ENCODE data around the gene CAMKK1.
A peak's percentile ranks its signal among the peaks of the same experiment; 100 is the strongest.

The CAMKK1 gene

DNA sequence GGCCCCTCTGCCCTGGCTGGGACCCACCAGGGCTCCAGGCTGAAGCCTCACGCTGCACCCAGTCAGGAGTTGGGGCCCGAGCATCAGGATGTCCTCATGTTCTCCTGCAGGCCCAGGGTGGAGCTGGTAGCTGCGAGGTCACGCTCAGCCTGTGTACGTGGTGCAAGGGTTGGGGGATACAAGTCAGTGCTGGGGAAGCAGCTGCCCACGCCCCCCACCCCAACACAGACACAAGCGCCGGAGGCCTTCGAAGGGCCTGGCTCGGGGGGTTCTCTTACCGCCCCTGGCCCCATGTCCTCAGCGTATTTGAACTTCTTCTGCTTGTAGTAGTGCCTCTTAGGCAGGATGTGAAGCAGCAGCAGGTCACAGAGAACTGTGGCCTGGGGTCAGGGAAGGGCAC is 4.9 kb upstream of the CAMKK1 start:
- DNase-seq (ENCODE audit: low read depth in 2 of 2, low spot score in 1 of 2): no peak

DNA sequence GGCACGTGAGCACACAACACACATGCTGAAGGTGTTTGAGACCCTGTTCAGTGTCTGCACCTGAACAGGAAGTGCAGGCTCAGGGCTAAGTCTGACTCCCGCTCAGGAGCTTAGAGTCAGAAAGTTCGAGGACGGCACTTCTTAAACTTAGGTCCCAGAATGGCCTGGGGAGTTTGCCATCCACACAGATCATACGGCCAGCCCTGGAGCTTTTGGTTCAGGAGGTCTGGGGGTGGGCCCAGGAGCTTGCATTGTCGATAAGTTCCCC is 4.0 kb upstream of the CAMKK1 start:
- DNase-seq (ENCODE audit: low read depth in 2 of 2, low spot score in 1 of 2): no peak

DNA sequence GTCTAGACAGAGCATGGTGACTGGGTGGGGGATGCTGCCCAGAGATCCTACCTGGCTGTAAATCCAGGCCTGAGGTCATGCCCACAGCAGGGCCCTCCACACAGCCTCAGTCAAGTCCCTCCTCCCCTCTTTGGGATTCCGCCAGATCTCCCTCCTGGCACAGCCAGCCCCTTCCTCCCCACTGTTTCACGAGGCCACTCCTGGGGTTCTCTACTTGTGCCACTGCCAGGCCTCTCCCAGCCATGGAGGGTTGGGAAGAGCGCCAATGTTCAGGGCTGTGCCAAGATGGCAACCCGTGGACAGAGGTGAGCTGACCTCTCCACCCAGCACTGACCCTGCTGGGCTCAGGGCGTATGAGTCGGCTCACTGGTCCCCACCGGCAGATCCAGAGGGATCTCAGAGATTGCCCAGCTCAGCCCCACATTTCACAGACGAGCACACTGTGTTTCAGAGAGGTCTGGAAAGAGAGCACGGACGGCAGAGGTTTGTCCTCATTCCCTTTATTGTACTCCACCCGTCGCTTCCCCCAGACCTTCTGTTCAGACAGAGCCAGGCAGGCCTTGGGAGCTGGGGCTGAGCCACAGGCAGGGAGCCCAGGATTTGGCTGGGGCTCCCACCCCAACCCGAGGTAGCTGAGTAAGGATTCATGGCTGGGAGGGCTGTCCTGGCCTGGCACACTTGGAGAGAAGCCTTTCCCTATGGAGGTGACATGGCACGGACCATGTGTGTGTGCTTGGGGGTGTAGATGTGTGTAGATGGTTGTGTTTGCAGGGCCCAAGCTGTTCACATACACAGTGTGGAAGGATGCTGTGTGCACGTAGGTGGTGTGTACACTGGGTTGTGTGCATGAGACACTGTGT is 3.5 kb upstream of the CAMKK1 start:
- DNase-seq (ENCODE audit: low read depth in 2 of 2, low spot score in 1 of 2): no peak

DNA sequence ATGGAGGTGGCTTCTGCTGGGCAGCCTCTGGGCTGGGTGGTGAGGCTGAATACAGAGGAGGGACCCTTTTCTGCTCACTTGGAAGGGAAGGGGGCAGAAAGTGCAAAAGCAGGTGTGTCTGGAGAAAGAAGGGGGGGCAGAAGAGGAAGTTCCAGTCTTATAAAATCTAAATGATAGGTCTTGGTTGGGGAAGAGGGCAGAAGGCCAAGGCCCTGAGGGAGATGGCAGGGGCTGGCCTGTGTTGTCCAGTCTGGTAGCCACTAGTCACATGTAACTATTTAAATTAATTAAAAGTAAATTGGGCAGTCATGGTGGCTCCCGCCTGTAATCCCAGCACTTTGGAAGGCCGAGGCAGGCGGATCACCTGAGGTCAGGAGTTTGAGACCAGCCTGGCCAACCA is 2.5 kb upstream of the CAMKK1 start:
- DNase-seq (ENCODE audit: low read depth in 2 of 2, low spot score in 1 of 2): no peak

DNA sequence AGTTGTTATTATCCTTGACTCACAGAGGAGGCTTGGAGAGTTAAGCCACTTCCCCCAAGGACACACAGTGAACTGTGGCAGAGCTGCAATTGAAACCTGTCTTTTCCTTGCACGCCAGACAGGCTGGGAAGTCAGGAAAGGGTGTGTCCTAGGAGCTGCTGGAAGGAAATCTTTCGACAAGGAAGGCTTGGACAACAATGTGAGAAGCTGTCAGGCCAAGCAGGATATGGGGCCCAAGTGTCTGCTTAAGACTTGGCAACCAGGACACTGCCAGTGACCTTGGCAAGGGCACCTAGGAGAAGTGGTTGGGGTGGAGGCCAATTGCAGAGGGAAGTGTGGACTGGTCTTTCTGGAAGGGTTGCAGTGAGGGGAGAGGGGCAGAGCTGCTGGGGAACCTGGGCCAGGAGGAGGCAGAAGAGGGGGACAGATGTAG is 2.1 kb upstream of the CAMKK1 start:
- no peak for DNase-seq (ENCODE audit: low read depth in 2 of 2, low spot score in 1 of 2)

DNA sequence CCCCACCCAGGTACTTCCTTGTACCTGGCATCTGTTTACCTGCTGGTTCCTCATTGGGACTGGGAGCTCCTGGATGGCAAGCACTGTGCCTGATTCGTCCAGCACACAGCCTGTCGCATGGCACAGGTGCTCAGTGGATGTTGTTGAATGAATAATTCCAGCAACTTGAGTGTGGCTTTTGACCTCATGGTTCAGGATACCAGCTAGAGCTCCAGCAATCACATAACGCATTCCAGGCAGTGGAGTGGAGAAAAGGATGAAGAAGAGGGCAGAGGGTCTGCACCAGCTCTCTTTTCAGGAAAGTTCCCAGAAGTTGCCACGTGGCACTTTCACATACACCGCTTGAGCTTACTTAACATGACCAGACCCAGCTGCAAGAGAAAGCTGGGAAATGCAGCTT is 1.3 kb upstream of the CAMKK1 start:
- DNase-seq (ENCODE audit: low read depth in 2 of 2, low spot score in 1 of 2): no peak

DNA sequence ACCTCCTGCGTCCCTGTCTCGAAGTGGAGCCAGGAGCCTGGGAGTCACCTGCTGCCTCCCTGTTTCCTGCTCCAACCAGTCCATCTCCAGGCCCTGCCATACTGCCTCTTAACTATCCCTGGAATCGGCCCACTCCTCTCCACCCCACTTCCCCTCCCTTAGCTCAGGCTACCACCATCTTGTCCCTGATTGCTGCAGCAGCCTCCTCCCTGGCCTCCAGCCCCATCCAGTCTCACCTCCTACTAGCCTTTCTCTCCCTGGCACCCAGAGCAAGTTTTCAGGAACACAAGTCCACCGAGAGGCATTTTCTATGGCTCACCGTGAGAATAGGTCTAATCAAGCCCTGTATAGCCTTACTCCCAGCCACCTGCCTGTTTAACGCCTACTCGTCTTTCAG is 865 bp upstream of the CAMKK1 start:
- no peak for DNase-seq (ENCODE audit: low read depth in 2 of 2, low spot score in 1 of 2)

DNA sequence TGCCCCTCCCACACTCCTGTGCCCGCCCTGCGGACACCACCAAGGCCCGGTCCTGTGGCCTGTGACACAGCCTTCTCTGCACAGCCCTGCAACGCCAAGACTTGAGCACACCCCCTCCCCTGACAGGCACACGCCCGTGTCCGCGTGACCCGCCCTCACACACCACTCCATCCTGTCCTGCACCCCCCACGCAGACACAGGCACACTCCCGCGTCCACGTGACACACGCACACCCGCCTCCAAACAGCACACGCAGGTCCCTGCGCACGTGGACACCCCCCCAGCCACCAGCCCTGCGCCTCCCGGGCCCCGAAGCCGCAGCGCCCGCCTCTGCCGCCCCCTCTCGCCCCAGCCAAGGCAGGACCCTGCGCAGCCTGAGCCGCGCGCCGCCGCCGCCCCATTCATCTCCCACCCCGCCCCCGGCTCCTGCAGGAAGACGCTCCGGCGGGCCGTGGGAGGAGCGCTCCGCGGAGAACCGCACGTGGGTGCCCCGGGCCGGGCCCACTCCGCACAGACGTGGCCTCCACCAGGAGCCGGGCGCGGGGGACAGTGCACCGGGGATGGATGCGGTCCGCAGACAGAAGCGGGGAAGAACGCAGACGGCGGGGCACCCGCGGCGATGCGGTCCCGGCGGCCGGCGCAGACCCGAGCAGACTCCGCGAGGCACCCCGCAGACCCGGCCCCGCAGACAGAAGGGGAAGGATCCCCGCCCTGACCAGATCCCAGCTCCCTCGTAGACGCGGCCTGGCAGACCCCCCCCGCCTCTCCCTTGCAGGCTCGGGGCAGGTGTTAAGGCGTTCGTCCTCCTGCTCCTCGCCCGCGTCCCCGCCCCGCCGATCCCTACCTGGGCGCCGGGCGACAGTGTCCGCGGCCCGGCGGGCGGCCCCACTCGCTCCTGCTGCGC is 506 bp downstream of the CAMKK1 start:
- peak in 1 of 2 donors; percentile 48 for DNase-seq (ENCODE audit: low read depth in 2 of 2, low spot score in 1 of 2)

DNA sequence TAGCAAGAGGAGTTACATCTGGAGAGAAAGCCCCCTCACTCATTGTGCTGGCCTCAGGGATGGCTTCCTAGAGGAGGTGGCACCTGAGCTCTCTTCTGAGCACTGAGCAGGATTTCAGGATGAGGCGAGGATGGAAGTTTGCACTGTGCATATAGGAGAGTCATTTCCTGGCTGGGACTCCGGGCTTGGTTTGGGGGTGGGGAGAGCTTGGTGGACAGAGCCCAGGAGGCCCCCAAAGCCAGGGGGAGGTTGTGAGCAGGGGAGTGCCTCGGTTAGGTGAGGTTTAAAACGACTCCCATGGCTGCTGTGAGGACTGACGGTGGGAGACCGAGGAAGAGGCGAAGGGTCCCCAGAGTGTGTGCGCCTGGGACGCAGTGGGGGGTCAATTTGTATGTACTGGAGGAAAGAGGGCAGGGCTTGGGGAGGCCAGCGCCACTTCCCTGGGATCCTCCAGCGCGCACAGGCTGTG is 1.2 kb downstream of the CAMKK1 start:
- DNase-seq (ENCODE audit: low read depth in 2 of 2, low spot score in 1 of 2): no peak

DNA sequence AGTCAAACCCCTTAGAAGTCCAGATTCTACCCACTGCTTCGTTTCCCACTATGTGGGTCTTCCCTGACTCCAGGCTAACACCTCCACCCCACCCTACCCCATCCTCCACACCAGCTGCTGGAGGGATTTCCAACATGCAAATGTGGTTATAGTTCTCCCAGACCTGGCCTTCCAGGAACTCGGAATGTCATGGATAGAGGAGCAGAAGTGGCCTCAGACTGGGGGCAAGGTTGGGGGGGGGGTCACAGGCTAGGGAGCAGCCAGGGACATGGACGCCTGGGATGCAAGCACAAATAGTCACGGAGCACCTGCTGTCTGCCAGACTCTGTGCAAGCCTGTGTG is 2.0 kb downstream of the CAMKK1 start:
- DNase-seq (ENCODE audit: low read depth in 2 of 2, low spot score in 1 of 2): no peak

DNA sequence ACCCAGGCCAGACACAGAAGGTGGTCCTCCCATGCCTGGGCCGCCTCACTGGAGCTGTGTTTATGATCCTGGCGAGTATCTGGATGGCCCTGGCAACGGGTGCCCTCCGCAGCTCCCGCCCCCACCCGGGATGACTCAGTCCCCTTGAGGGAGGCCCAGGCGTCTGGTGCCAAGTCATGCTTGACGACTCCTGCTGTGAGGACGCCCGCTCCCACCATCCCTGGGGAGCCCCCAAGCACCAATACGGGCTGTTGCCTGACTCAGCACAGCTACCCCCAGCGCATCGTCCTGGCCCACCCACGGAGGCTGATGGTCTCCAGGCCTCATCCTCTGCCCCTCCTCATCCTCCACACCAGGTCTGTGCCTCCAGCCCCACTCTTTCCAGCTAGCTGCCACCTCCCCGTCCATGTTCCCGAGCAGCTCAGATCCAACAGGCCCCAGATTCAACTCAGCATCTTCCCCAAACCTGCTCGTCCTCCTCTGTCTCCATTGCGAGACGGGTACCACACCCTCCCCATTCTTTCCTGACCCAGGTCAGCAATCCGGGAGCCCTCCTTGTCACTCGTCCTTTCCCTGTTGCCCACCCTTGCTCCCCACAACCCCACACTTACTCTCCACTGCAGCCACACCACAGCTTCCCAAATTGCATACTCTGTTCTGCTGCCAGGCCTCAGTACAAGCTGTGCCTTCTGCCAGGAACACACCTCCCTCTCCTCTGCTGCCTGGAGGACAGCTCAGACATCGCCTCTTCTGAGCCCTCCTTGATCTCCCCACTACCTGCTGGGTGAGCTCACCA is 2.6 kb downstream of the CAMKK1 start:
- no peak for DNase-seq (ENCODE audit: low read depth in 2 of 2, low spot score in 1 of 2)

DNA sequence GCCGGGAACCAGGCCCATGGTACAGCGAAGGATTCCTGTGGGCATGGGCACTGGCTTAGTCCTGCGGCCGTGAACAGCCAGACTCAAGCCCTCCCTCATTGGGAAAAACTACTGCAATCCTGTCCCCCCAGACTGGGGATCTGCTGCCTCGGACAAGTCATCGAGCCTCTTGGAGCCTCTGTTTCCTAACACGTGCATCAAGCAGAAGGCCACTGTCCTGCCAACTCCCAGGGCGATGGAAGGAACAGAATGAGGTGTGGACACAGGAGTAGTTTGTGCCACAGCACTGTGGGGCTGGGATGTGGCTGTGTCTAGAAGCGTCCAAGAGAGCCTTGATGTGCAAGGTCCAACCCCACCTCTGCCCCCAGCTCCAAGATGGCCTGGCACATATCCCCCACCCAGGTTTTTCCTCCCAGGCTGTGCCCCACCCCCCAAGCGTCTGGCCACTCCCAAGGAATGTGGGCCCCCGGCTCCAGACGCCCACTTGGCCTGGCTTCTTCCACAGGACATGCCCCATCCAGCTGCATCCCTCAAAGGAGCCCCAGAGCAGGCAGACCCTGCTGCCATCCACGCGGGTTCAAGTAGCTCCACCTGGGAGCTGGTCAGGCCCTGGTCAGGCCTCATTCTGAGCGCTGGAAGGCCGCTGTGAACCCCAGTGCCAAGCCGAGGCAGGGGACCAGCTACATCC is 3.4 kb downstream of the CAMKK1 start:
- no peak for DNase-seq (ENCODE audit: low read depth in 2 of 2, low spot score in 1 of 2)

DNA sequence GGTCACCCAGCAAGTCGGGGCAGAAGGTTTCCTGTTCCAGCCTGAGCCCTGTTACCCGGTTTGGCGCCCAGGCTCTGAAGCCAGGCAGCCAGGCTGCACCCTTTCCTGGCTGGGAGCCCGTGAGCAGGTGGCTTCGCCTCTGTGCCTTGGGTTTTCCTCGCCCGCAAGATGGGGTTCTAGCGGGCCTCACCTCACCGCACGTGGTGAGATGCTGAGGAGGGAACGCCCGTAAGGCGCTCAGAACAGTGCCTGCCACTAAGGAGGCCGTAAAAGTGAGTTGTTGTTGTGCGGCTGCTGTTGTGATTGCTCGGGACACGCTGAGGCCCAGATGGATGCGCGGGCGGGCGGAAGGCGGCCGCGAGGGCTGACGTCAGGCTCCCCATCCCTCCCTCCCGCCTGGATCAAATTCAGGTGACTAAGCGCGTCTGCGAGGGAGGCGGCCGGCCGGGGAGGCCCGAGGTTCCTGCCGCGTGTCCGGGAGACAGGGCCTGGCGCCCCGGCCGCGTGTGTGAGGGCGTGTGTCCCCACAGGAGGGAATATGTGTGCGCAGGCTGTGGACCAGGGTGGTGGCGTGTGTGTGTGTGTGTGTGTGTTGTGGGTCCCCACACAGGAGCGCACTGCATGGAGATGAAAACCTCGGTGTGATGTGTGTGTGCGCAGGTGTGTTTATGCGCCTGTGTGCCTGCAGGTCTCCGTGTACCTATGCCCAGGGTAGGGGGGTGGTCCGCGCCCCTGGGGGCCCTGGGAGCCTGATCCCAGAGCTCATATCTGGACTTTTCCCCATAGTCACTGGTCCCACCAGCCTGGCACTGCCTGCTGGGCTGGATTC is 4.3 kb downstream of the CAMKK1 start:
- DNase-seq (ENCODE audit: low read depth in 2 of 2, low spot score in 1 of 2): no peak

DNA sequence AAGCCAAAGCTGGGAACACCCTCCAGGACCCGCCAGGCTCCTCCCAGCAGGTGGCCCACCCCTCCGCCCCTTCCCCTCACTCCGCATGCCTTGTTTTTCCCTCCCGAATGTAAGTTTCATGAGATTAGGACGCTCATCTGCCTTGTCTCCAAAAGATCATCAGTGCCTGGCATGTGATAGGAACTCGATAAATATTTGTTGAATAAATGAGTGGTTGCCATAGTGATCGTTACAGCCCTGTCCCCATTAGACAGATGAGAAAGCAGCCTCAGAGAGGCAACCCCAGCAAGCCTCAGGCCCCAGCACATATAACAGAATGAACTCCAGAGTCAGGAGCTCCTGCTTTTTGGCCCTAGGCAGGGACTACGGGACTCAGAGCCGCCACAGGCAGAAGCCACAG is 5.0 kb downstream of the CAMKK1 start:
- no peak for DNase-seq (ENCODE audit: low read depth in 2 of 2, low spot score in 1 of 2)

DNA sequence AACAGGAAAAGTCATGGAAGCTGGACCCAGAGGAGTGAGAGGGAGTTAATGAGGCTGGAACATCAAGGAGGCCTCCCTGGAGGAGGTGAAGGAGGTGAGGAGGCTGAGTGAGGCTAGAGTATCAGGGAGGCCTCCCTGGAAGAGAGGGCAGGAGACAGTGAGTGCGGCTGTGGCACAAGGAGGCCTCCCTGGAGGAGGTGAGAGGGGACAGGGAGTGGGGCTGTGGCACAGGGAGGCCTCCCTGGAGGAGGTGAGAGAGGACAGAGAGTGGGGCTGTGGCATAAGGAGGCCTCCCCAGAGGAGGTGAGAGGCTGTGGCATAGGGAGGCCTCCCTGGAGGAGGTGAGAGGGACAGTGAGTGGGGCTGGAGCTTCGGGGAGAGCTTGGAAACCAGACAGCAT is 5.5 kb downstream of the CAMKK1 start:
- no peak for DNase-seq (ENCODE audit: low read depth in 2 of 2, low spot score in 1 of 2)

DNA sequence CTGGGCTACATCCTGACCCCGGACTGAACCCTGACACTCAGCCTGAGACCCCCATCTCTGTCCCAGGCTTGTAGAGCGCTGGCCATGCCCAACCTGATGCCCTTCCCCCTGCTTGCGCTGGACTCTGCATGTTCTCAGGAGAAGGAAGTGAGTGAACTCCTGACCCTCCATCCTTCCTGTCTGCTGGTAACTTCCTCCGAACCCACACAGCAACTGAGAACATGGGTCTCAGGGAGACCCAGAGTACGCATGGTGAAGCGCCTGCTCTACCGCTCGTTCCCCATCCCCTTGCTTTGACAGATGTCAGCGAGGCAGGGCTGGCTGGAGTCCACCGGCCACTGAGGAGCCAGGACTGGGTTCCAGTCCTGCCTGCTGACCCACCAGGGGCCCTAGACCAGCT is 6.1 kb downstream of the CAMKK1 start:
- DNase-seq (ENCODE audit: low read depth in 2 of 2, low spot score in 1 of 2): no peak

DNA sequence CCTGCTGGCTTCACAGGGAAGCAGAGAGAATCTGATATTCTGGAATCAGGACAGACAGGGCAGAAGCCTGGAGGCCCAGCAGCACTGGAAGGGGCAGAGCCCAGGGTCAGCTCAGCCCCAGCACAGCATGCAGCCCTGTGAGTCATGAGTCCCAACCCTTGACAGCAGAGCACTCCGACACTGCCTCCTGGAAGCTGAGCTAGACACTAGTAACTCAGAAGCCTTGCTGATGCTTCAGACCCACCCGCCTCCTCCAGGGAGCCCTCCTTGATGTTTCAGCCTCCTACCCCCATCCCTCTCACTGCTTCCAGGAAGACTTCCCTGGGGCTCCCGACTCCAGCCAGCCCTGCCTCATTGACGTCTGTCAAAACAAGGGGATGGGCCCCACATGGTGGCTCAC is 6.9 kb downstream of the CAMKK1 start:
- DNase-seq (ENCODE audit: low read depth in 2 of 2, low spot score in 1 of 2): no peak

DNA sequence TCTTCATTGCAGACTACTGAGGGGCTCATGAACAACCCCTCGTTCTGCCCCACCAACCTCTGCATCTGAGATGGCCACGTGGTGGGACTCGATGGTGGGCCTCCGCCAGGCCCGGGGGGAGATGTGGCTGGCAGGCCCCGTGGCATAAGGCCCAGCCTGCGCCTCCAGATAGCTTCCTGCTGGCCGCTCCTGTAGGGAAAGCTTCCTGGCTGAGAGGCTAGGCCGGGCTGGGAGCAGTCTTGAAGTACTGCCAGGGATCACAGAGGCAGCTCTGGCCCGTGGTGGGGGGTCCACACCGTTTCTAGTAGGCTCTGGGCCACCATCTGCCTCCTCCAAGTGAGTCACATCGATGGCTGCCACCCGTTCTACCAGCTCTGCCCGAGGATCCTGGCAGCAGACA is 7.6 kb downstream of the CAMKK1 start:
- no peak for DNase-seq (ENCODE audit: low read depth in 2 of 2, low spot score in 1 of 2)

DNA sequence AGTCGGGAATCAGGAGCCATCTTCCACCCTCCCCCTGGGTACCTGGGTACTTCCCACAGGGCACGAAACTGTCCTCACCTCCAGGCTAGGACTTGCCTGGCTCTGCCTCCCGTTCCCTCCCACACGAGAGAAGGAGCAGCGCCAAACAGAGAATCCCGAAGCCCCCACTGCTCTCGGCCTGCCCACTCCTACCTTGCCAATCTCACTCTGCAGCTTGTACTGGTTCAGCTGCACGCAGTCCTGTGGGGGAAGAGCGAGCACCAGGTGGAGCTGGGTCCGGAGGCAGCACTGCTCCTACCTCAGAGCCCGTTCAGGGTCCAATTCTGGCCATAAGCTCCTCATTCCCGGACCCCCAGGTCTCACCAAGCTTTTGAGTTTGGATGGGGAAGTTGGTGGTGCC is 8.7 kb downstream of the CAMKK1 start:
- DNase-seq (ENCODE audit: low read depth in 2 of 2, low spot score in 1 of 2): no peak

DNA sequence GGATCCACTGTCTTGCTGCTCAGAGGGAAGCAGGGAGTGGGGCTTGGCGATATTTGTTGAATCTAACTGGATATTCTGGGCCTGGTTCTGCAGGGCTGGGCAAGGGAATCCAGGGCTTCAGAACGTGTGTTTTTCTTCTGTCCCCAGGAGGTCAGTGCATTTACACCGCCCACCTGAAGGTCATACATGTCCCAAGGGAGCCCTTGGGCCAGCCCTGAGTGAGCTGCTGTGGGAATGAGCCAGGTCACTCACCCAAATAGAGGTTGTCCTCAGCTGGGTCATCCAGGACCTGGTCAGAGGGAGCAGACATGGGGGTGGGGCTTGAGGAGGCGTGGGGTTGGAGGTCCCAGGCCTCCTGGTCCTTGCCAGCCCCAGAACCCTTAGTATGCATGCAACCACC is 10.6 kb downstream of the CAMKK1 start:
- no peak for DNase-seq (ENCODE audit: low read depth in 2 of 2, low spot score in 1 of 2)

Measured in stimulated activated CD8-positive, alpha-beta memory T cell treated with anti-CD3 and anti-CD28 coated beads, Interleukin-4, amount 100 ng/mL, for 1 hour (primary cell).